ENCODE measurements around the gene PPP1R13B.

PPP1R13B gene

DNA sequence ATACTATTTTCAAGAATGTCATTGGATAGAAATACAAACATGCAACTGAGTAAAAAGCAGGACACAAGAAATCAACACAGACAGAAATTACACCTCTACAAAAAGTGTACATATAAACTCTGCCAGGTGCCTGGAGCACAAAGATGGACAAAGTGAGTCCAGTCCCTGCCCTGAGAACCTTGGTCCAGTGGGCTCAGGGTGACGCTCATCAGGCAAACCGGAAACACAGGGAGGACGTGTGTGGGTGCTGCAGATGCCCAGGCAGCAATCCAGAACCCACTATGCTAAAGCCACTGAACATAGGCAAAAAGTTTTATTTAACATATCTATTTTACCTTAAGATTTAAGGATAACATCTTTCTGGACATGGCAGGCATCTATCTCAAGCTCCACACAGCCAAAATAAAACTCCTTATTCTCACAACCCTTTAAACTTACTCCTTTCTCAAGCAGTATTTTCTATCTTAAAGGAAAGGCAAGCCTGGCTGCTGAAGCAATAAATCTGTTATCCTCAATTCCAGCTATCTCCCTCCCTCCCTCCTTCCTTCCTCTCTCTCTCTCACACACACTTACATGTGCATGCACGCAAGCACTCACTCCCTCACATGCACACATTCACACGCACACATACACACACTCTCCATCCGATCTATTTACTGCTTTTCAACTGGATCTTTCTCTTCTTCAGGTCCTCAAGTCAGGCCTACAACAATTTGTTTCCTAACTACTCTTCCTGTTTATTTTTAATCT is 10.2 kb downstream of the PPP1R13B start:
- DNase-seq (ENCODE audit: low read depth), result no peak
- TF ChIP-seq POLR2A (IDR thresholded peaks at IDR 0.05; ENCODE audit: extremely low read depth, insufficient read length) (no peak), MYC (IDR thresholded peaks at IDR 0.05; ENCODE audit: low read depth, low read length) (no peak)
- TF ChIP-seq, protein P1, sequence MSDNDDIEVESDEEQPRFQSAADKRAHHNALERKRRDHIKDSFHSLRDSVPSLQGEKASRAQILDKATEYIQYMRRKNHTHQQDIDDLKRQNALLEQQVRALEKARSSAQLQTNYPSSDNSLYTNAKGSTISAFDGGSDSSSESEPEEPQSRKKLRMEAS (IDR thresholded peaks at IDR 0.05; ENCODE audit: low read depth, low read length), result no peak
- TF ChIP-seq, protein P2, sequence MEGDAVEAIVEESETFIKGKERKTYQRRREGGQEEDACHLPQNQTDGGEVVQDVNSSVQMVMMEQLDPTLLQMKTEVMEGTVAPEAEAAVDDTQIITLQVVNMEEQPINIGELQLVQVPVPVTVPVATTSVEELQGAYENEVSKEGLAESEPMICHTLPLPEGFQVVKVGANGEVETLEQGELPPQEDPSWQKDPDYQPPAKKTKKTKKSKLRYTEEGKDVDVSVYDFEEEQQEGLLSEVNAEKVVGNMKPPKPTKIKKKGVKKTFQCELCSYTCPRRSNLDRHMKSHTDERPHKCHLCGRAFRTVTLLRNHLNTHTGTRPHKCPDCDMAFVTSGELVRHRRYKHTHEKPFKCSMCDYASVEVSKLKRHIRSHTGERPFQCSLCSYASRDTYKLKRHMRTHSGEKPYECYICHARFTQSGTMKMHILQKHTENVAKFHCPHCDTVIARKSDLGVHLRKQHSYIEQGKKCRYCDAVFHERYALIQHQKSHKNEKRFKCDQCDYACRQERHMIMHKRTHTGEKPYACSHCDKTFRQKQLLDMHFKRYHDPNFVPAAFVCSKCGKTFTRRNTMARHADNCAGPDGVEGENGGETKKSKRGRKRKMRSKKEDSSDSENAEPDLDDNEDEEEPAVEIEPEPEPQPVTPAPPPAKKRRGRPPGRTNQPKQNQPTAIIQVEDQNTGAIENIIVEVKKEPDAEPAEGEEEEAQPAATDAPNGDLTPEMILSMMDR (IDR thresholded peaks at IDR 0.05; ENCODE audit: low read depth, low read length), result no peak
- H3K4me3 ChIP-seq (ENCODE audit: low read depth, low read length), result no peak overlapping the region

DNA sequence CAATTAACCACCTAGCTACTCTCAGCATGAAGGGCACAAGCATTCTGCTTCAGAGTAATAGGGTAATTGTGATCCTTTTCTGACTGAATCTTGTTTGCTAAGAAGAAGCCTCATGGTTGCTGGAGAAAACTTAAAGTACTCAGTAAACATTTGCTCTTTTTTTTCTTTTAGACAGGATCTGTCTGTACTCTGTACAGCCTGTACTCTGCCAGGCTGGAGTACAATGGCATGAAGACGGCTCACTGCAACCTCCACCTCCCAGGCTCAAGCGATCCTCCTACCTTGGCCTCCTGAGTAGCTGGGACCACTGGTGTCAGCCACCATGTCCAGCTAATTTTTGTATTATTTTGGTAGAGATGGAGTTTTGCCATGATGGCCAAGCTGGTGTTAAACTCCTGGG is 12.4 kb downstream of the PPP1R13B start:
- TF ChIP-seq, protein P1 (IDR thresholded peaks at IDR 0.05; ENCODE audit: low read depth, low read length), result no peak
- TF ChIP-seq, protein P2 (IDR thresholded peaks at IDR 0.05; ENCODE audit: low read depth, low read length), result no peak
- no peak overlapping the region for H3K4me3 ChIP-seq (ENCODE audit: low read depth, low read length)
- DNase-seq (ENCODE audit: low read depth), result no peak

DNA sequence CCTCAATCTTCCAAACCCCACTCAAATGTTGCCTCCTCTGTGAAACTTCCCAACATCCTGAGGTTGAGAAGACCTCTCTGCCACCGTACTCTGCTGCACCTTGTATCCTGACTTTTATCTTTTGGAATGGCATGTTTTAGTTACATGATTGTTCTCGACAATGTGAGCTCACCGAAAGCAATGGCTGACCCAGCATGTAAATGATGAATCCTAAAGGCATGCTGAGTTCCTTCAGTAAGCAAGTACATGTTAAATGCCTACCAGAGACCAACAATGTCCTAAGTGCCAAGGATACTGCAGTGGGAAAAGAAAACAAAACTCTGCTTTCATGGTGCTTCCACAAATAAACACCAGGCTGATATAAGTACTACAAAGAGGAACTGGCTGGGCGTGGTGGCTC is 13.7 kb downstream of the PPP1R13B start:
- TF ChIP-seq MYC (IDR thresholded peaks at IDR 0.05; ENCODE audit: low read depth, low read length) (no peak), POLR2A (IDR thresholded peaks at IDR 0.05; ENCODE audit: extremely low read depth, insufficient read length) (no peak)
- TF ChIP-seq, protein P2 (IDR thresholded peaks at IDR 0.05; ENCODE audit: low read depth, low read length), result no peak
- TF ChIP-seq, protein P1 (IDR thresholded peaks at IDR 0.05; ENCODE audit: low read depth, low read length), result no peak
- H3K4me3 ChIP-seq (ENCODE audit: low read depth, low read length), result no peak overlapping the region
- DNase-seq (ENCODE audit: low read depth), result no peak

DNA sequence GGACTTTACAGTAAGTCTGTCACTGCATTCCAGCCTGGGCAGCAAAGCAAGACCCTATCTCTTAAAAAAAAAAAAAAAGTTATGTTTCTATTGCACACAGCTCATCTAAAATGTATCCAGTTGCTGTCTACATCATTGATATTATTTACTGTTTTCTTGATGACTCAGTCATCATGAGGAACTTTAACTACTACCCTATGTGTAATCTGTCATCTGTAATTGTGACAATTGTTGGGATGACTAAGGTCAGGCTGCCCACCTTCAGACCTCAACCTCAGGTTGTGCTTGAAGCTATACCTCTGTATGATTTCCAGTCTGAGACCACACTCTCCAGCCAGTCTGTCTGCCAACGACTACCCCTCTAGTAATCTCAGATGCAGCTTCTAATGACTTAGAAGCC is 15.3 kb downstream of the PPP1R13B start:
- TF ChIP-seq, protein P2 (IDR thresholded peaks at IDR 0.05; ENCODE audit: low read depth, low read length), result no peak
- TF ChIP-seq POLR2A (IDR thresholded peaks at IDR 0.05; ENCODE audit: extremely low read depth, insufficient read length), result no peak
- no peak for TF ChIP-seq MYC (IDR thresholded peaks at IDR 0.05; ENCODE audit: low read depth, low read length)
- TF ChIP-seq, protein P1 (IDR thresholded peaks at IDR 0.05; ENCODE audit: low read depth, low read length), result no peak
- H3K4me3 ChIP-seq (ENCODE audit: low read depth, low read length), result no peak overlapping the region
- DNase-seq (ENCODE audit: low read depth), result no peak

DNA sequence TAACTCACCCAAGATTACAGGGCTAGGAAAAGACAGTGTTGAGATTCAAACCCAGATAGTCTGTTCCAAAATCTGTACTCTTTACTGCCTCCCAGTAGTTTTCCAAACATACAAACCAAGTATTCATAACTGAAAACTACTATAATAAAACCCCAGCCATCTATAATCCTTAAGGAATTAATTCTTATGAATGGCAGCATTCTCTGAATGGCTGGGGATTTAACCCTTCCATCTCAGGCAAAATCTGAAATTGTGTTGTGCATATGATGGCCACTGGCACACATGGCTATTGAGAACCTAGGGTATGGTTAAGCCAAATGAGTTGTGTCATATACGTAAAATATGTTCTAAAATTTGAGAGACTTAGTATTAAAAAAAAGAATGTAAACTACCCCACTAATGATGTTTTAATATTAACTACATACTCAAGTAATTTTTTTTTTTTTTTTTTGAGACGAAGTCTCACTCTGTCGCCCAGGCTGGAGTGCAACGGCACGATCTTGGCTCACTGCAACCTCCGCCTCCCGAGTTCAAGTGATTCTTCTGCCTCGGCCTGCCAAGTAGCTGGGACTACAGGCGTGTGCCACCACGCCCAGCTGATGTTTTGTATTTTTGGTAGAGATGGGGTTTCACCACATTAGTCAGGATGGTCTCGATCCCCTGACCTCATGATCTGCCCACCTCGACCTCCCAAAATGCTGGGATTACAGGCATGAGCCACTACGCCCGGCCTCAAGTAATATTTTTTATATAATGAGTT is 16.7 kb downstream of the PPP1R13B start:
- no peak for TF ChIP-seq MYC (IDR thresholded peaks at IDR 0.05; ENCODE audit: low read depth, low read length)
- TF ChIP-seq, protein P2 (IDR thresholded peaks at IDR 0.05; ENCODE audit: low read depth, low read length), result no peak
- TF ChIP-seq, protein P1 (IDR thresholded peaks at IDR 0.05; ENCODE audit: low read depth, low read length), result no peak
- no peak for TF ChIP-seq POLR2A (IDR thresholded peaks at IDR 0.05; ENCODE audit: extremely low read depth, insufficient read length)
- no peak overlapping the region for H3K4me3 ChIP-seq (ENCODE audit: low read depth, low read length)
- no peak for DNase-seq (ENCODE audit: low read depth)

Measured in NB4 (cell line).